Measurements from ENCODE around the gene FBXL14.

- TF ChIP-seq EZH2 (IDR thresholded peaks at IDR 0.05; ENCODE audit: borderline replicate concordance, low read length) (no peak), CTCF (conservative IDR thresholded peaks at IDR 0.05 in 1 of 2, IDR thresholded peaks at IDR 0.05 in 1 of 2; ENCODE audit: extremely low read depth in 1 of 2, insufficient read depth in 1 of 2, low read depth in 1 of 2, low read length in 2 of 2) (no peak)
Observed at GRCh38 chr12:1607940-1608712, 13.7 kb upstream of the FBXL14 start.
